ENCODE data around the gene NKIRAS2.
"Not testable (repeated sequence)": the region's sequence is repeated elsewhere in the genome, so short reads cannot be mapped to it uniquely, and the experiment has no call there.

GRCh38 chr17:42013740-42014139 is 6.2 kb upstream of the NKIRAS2 start:
- not testable (repeated sequence) for TF ChIP-seq TAF1 (IDR thresholded peaks at IDR 0.05; ENCODE audit: borderline replicate concordance, low read depth, low read length); POLR2A (IDR thresholded peaks at IDR 0.05; ENCODE audit: low read depth, low read length); POLR2AphosphoS5 (IDR thresholded peaks at IDR 0.05; ENCODE audit: low read depth, low read length)

Measured in GM12892 (cell line).